H9 (cell line): ENCODE measurements around the gene RBMS3. TPM values are rescaled to one million over a fixed set of nuclear protein-coding genes. Genes with fewer than 3 reads are reported as not detected.

Source experiments
- DNase-seq: peaks from one replicate; pipeline ENCODE4 v3.0.0-alpha.2; 2017
- H2AFZ ChIP-seq: one replicate; pipeline ENCODE4 v1.6.1; 2013; ENCODE audit warnings: mild to moderate bottlenecking, low read length, control low read depth, moderate library complexity
- H2AK5ac ChIP-seq: 2 replicates; pipeline ENCODE4 v1.6.1; 2013; ENCODE audit warnings: low read length, control low read depth, mixed read lengths; ENCODE audit not compliant: insufficient read length
- H2BK120ac ChIP-seq: one replicate; pipeline ENCODE4 v1.6.1; 2013; ENCODE audit warnings: low read depth, mild to moderate bottlenecking, low read length, control low read depth, inconsistent platforms; ENCODE audit not compliant: poor library complexity, severe bottlenecking
- H2BK12ac ChIP-seq: 2 replicates; pipeline ENCODE4 v1.6.1; 2013; ENCODE audit warnings: low read length, control low read depth, mixed read lengths, low read depth; ENCODE audit not compliant: insufficient read length
- H2BK15ac ChIP-seq: 2 replicates; pipeline ENCODE4 v1.6.1; 2013; ENCODE audit warnings: low read depth, low read length, control low read depth
- H2BK20ac ChIP-seq: one replicate; pipeline ENCODE4 v1.6.1; 2013; ENCODE audit warnings: low read depth, mild to moderate bottlenecking, low read length, control low read depth, inconsistent platforms; ENCODE audit not compliant: poor library complexity, severe bottlenecking
- H2BK5ac ChIP-seq: 2 replicates; pipeline ENCODE4 v1.6.1; 2013; ENCODE audit warnings: low read length, control low read depth, mixed read lengths; ENCODE audit not compliant: insufficient read length
- H3K14ac ChIP-seq: 2 replicates; pipeline ENCODE4 v1.6.1; 2013; ENCODE audit warnings: low read length, control low read depth; ENCODE audit not compliant: insufficient read depth
- H3K18ac ChIP-seq: 2 replicates; pipeline ENCODE4 v1.6.1; 2013; ENCODE audit warnings: low read depth, mild to moderate bottlenecking, mixed read lengths, low read length, control low read depth; ENCODE audit not compliant: insufficient read length
- H3K23ac ChIP-seq: 2 replicates; pipeline ENCODE4 v1.6.1; 2013; ENCODE audit warnings: low read length, control low read depth, mixed read lengths, low read depth; ENCODE audit not compliant: insufficient read length
- H3K23me2 ChIP-seq: 2 replicates; pipeline ENCODE4 v1.6.1; 2013; ENCODE audit warnings: low read depth, mild to moderate bottlenecking, mixed read lengths, low read length, control low read depth; ENCODE audit not compliant: insufficient read length, poor library complexity, severe bottlenecking
- H3K27ac ChIP-seq: 2 replicates; pipeline ENCODE4 v1.5.1; 2013; ENCODE audit warnings: low read length, control low read depth, mixed read lengths, low read depth; ENCODE audit not compliant: insufficient read length
- H3K27me3 ChIP-seq: 2 replicates; pipeline ENCODE4 v1.6.1; 2013; ENCODE audit warnings: low read length, control low read depth, inconsistent platforms; ENCODE audit not compliant: insufficient read depth
- H3K4ac ChIP-seq: 2 replicates; pipeline ENCODE4 v1.6.1; 2013; ENCODE audit warnings: low read depth, mild to moderate bottlenecking, control low read depth, inconsistent platforms, low read length, moderate library complexity
- H3K4me1 ChIP-seq: 2 replicates; pipeline ENCODE4 v1.6.1; 2013; ENCODE audit warnings: low read length, control low read depth, inconsistent platforms; ENCODE audit not compliant: insufficient read depth
- H3K4me2 ChIP-seq: 2 replicates; pipeline ENCODE4 v1.6.1; 2013; ENCODE audit warnings: low read length, control low read depth, mixed read lengths; ENCODE audit not compliant: insufficient read length, insufficient read depth
- H3K56ac ChIP-seq: 2 replicates; pipeline ENCODE4 v1.6.1; 2013; ENCODE audit warnings: low read depth, mild to moderate bottlenecking, mixed read lengths, low read length, control low read depth; ENCODE audit not compliant: insufficient read length
- H3K79me1 ChIP-seq: 2 replicates; pipeline ENCODE4 v1.6.1; 2013; ENCODE audit warnings: low read depth, mild to moderate bottlenecking, moderate library complexity, low read length, control low read depth, inconsistent platforms; ENCODE audit not compliant: insufficient read depth, poor library complexity, severe bottlenecking
- H3K79me2 ChIP-seq: 2 replicates; pipeline ENCODE4 v1.6.1; 2013; ENCODE audit warnings: low read length, control low read depth, inconsistent platforms; ENCODE audit not compliant: insufficient read depth
- H3K9ac ChIP-seq: 2 replicates; pipeline ENCODE4 v1.6.1; 2013; ENCODE audit warnings: low read length, control low read depth, mixed read lengths; ENCODE audit not compliant: insufficient read length; ENCODE audit errors: extremely low read depth
- H3K9me3 ChIP-seq: one replicate; pipeline ENCODE4 v1.6.1; 2013; ENCODE audit warnings: low read depth, low read length, inconsistent platforms; ENCODE audit not compliant: control insufficient read depth
- H3T11ph ChIP-seq: one replicate; pipeline ENCODE4 v1.6.1; 2013; ENCODE audit warnings: mild to moderate bottlenecking, low read length, control low read depth, inconsistent platforms
- H4K20me1 ChIP-seq: one replicate; pipeline ENCODE4 v1.6.1; 2013; ENCODE audit not compliant: control insufficient read depth, insufficient read length, insufficient read depth
- H4K5ac ChIP-seq: 2 replicates; pipeline ENCODE4 v1.6.1; 2013; ENCODE audit warnings: low read depth, mild to moderate bottlenecking, mixed read lengths, low read length, control low read depth; ENCODE audit not compliant: insufficient read length
- H4K8ac ChIP-seq: replicated peaks from 2 replicates; pipeline ENCODE4 v1.6.1; 2013; ENCODE audit warnings: low read length, control low read depth, mixed read lengths, low read depth; ENCODE audit not compliant: insufficient read length
- H4K91ac ChIP-seq: 2 replicates; pipeline ENCODE4 v1.6.1; 2013; ENCODE audit warnings: low read depth, mild to moderate bottlenecking, moderate library complexity, mixed read lengths, low read length, control low read depth; ENCODE audit not compliant: insufficient read length
- H3K27ac Mint-ChIP-seq, 3 experiments: 2 replicates in 2 of 3; 3 replicates in 1 of 3; pipeline ENCODE4 v1.8.0; 2020 to 2021; ENCODE audit warnings: mixed read lengths in 3 of 3, mild to moderate bottlenecking in 1 of 3, moderate library complexity in 1 of 3
- H3K27me3 Mint-ChIP-seq: 2 replicates; pipeline ENCODE4 v1.8.0; 2021; ENCODE audit warnings: low read depth, mild to moderate bottlenecking, moderate library complexity, mixed read lengths
- H3K36me3 Mint-ChIP-seq, 3 experiments: 2 replicates in 2 of 3; 3 replicates in 1 of 3; pipeline ENCODE4 v1.8.0; 2020 to 2021; ENCODE audit warnings: low read depth in 3 of 3, mixed read lengths in 3 of 3; ENCODE audit not compliant: insufficient read depth in 1 of 3
- H3K4me1 Mint-ChIP-seq, 2 experiments: 2 replicates each; pipeline ENCODE4 v1.8.0; 2020; ENCODE audit warnings: mixed read lengths in 2 of 2
- H3K4me3 Mint-ChIP-seq, 2 experiments: 2 replicates in 1 of 2; 3 replicates in 1 of 2; pipeline ENCODE4 v1.8.0; 2020 to 2021; ENCODE audit warnings: mild to moderate bottlenecking in 2 of 2, mixed read lengths in 2 of 2, moderate library complexity in 1 of 2
- H3K9me3 Mint-ChIP-seq, 2 experiments: 2 replicates in 1 of 2; 3 replicates in 1 of 2; pipeline ENCODE4 v1.8.0; 2020; ENCODE audit warnings: mild to moderate bottlenecking in 2 of 2, mixed read lengths in 2 of 2, moderate library complexity in 1 of 2
- CTCF ChIP-seq: fragments of 200-600 bp; sonication (generic); conservative IDR thresholded peaks from 3 replicates; pipeline ENCODE4 v1.8.0; 2021; ENCODE audit warnings: antibody characterized with exemption, mild to moderate bottlenecking
- WGBS: extraction: QIAGEN DNeasy Blood & Tissue Kit; methylation state at CpG from one replicate; pipeline ENCODE4 v1.1.7; 2013; ENCODE audit warnings: missing lambda C conversion rate, low lambda C conversion rate, mixed read lengths; ENCODE audit not compliant: insufficient read length; ENCODE audit errors: extremely low coverage; 5-methylcytosine and 5-hydroxymethylcytosine counted together
- total RNA-seq: library from RNA; stranded (reverse); gene quantifications from 2 replicates; pipeline ENCODE4 v1.2.1, GENCODE V29; 2021

The RBMS3 gene
- total RNA-seq, 1 experiment from 2014 or later, result 8.1 TPM

- no peaks in the 10 kb centered on the region for H3K23me2 ChIP-seq
- H4K8ac ChIP-seq, result no peak overlapping the region
- H3K27ac Mint-ChIP-seq, result peak overlapping the region in 1 of 3 experiments; percentile 32; a peak in 1 of 7 replicates
- H3K27ac ChIP-seq, result no peak overlapping the region
- H3K9me3 ChIP-seq, result no peaks in the 10 kb centered on the region
- H3T11ph ChIP-seq, result no peak overlapping the region
- no peak overlapping the region for H2BK5ac ChIP-seq
- H2AFZ ChIP-seq, result no peak overlapping the region
- no peaks in the 10 kb centered on the region for H4K20me1 ChIP-seq
- no peak overlapping the region for H2AK5ac ChIP-seq
- H2BK120ac ChIP-seq, result no peak overlapping the region
- peaks cover 29 to 34% of the 10 kb centered on the region in 2 experiments for H3K4me1 Mint-ChIP-seq
- no peak overlapping the region for H3K4me2 ChIP-seq
- H3K4me1 ChIP-seq, result no peaks in the 10 kb centered on the region; the same call in 1 of the 2 replicates
- no peak overlapping the region for H3K9ac ChIP-seq
- H2BK15ac ChIP-seq, result no peak overlapping the region
- no peaks in the 10 kb centered on the region for H3K27me3 ChIP-seq
- DNase-seq, result no peak
- H3K27me3 Mint-ChIP-seq, result no peaks in the 10 kb centered on the region
- H3K23ac ChIP-seq, result no peak overlapping the region
- no peak overlapping the region for H3K56ac ChIP-seq
- no peak overlapping the region for H3K14ac ChIP-seq
- H3K4me3 Mint-ChIP-seq, result no peak overlapping the region
- H3K18ac ChIP-seq, result no peak overlapping the region
- no peak overlapping the region for H4K5ac ChIP-seq
- H3K4ac ChIP-seq, result no peak overlapping the region
- H2BK12ac ChIP-seq, result no peak overlapping the region
- H3K9me3 Mint-ChIP-seq, result no peaks in the 10 kb centered on the region
- no peak for TF ChIP-seq CTCF
- H3K36me3 Mint-ChIP-seq, result no peaks in the 10 kb centered on the region
- no peaks in the 10 kb centered on the region for H3K79me1 ChIP-seq
- no CpG with 5 or more reads among the region's 5 CpGs for WGBS
- no peak overlapping the region for H2BK20ac ChIP-seq
- H4K91ac ChIP-seq, result no peak overlapping the region
- H3K79me2 ChIP-seq, result 0 out of 2 replicates have a peak, but pooled peaks cover 2% of the 10 kb centered on the region
Observed at GRCh38 chr3:29642393-29643033, 361.6 kb downstream of the RBMS3 start.
